ENCODE data around the gene TRNP1. TPM values are rescaled to one million over a fixed set of nuclear protein-coding genes. Genes with fewer than 3 reads are reported as not detected.

The TRNP1 gene
- total RNA-seq, 1 donor = 19.1 TPM

DNA sequence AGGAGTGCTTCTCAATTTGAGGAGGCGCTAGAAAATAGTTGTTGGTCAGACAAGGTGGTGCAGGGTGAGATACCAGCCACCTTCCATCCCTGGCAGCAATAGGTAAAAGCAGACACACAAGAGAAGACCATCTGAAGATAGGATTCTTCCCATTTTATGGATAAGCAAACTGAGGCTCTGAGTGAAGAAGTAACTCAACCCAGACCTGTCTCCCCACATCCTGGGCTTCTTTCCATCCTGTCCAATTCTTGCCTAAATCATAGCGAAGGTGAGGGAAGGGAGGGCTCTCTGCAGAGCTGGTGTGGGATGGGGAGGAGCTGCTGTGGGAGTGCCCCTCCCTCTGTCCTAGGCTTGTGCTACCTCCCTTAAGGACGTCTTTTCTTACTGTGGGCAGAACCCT, 21.9 kb upstream of the TRNP1 start:
- no peak for DNase-seq (ENCODE audit: low read depth)
- no peak for TF ChIP-seq CTCF (IDR thresholded peaks at IDR 0.05; ENCODE audit: insufficient read depth, low read length)
- H3K4me3 ChIP-seq (ENCODE audit: low read depth, low read length) = no peak overlapping the region

DNA sequence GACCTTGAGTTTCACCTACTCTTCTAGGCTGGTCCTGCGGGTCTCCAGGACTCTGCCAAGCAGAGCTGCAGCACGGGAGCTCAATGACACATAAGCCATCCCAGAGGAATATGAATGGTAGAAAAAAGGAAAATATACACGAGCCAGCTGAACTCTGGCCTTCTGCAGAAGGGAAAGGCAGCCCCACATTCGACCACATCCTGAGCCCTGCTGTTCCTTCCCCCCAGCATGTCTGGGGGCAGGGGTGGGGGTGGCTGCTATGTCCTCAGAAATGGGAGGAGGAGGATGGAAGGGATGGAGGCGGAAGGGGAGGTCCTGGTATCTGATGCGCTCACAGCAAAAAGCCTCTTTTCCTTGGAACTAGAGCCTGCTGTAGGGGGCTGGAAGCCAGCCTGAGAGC, 21.1 kb upstream of the TRNP1 start:
- no peak for DNase-seq (ENCODE audit: low read depth)
- TF ChIP-seq CTCF (IDR thresholded peaks at IDR 0.05; ENCODE audit: insufficient read depth, low read length) = no peak

DNA sequence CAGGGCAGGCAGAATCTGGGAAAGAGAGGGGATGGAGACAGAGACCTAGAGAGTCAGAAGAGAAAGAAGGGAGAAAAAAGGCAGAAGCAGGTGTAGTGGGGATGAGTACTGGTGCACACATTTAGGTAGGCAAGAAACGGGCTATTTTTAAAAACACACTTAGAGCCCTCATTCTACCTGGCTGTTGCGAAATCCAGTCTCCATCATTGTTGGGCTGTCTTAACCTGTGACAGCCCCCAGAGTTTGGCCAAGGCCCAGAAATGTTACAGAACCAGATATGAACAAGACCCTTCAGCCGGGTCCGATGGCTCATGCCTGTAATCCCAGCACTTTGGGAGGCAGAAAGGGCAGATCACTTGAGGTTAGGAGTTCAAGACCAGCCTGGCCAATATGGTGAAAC, 20.7 kb upstream of the TRNP1 start:
- TF ChIP-seq CTCF (IDR thresholded peaks at IDR 0.05; ENCODE audit: insufficient read depth, low read length) = no peak
- no peak overlapping the region for H3K4me3 ChIP-seq (ENCODE audit: low read depth, low read length)
- DNase-seq (ENCODE audit: low read depth) = no peak

More for the DNA sequence above, 21.1 kb upstream of the TRNP1 start:
- H3K4me3 ChIP-seq (ENCODE audit: low read depth, low read length) = no peak overlapping the region

- no peak for TF ChIP-seq CTCF (IDR thresholded peaks at IDR 0.05; ENCODE audit: insufficient read depth, low read length)
- H3K4me3 ChIP-seq (ENCODE audit: low read depth, low read length) = no peak overlapping the region
- DNase-seq (ENCODE audit: low read depth) = no peak
Measured at GRCh38 chr1:26976621-26977510, 16.6 kb upstream of the TRNP1 start.

GRCh38 chr1:26978901-26979300, 14.6 kb upstream of the TRNP1 start:
- no peak for TF ChIP-seq CTCF (IDR thresholded peaks at IDR 0.05; ENCODE audit: insufficient read depth, low read length)
- no peak for DNase-seq (ENCODE audit: low read depth)

DNA sequence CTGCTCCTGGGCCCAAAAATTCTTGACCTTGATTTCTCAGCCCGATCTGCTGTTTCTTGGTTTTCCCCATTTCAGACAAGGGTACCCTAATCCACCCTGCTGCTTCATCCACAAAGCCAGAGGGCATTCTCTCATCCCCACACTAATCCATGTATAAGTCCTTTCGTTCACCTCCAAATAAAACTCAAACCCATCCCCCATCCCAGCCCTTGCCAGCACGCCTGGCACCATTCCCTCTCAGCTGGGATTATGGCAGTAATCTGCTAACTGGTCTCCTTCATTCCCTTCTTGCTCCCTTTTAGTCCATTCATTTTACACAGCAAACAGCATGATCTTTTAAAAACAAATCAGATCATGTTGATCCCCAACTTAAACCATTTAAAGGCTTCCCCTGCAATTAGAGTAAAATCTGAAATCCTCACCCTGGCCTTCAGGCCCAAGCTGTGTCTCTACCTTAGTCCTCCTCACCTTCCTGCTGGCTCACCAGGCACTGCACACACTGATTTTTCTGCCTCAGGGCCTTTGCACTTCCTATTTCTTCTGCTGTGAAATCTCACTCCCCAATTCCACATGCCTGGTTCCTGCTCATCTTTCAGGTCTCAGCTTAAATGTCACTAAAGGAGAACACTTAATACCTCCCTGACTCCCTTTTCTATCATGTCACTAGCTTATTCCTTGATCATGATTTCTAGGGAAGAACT, 12.2 kb upstream of the TRNP1 start:
- no peak overlapping the region for H3K4me3 ChIP-seq (ENCODE audit: low read depth, low read length)
- no peak for DNase-seq (ENCODE audit: low read depth)
- no peak for TF ChIP-seq CTCF (IDR thresholded peaks at IDR 0.05; ENCODE audit: insufficient read depth, low read length)

More at GRCh38 chr1:26978901-26979300, 14.6 kb upstream of the TRNP1 start:
- no peak overlapping the region for H3K4me3 ChIP-seq (ENCODE audit: low read depth, low read length)

Data from fibroblast of the aortic adventitia (primary cell).